ENCODE measurements around the gene SIGLEC15.

The SIGLEC15 gene

GRCh38 chr18:45851161-45851925 lies 25.9 kb downstream of the SIGLEC15 start:
- Histone ChIP-seq H3K36me3 (peaks cover 24% of the 10 kb centered on the region), H3K27ac (no peak overlapping the region), H3K27me3 (ENCODE audit: insufficient read depth, low read depth, severe bottlenecking) (no peaks in the 10 kb centered on the region), H3K9me3 (ENCODE audit: severe bottlenecking) (peaks cover 3% of the 10 kb centered on the region), H3K4me3 (ENCODE audit: low read depth, low read length) (no peak overlapping the region)
- no peak for TF ChIP-seq CTCF (IDR thresholded peaks at IDR 0.05; ENCODE audit: low read depth, low read length)
- no peak for DNase-seq

- Histone ChIP-seq H3K27ac (no peak overlapping the region), H3K4me3 (ENCODE audit: low read depth, low read length) (no peak overlapping the region), H3K27me3 (ENCODE audit: insufficient read depth, low read depth, severe bottlenecking) (no peaks in the 10 kb centered on the region), H3K9me3 (ENCODE audit: severe bottlenecking) (peaks cover 3% of the 10 kb centered on the region), H3K36me3 (peaks cover 32% of the 10 kb centered on the region)
- no peak for DNase-seq
- no peak for TF ChIP-seq CTCF (IDR thresholded peaks at IDR 0.05; ENCODE audit: low read depth, low read length)
Measured at GRCh38 chr18:45852631-45853030, 27.2 kb downstream of the SIGLEC15 start.

GRCh38 chr18:45854036-45854586 lies 28.6 kb downstream of the SIGLEC15 start:
- no peak overlapping the region for H3K27ac ChIP-seq
- DNase-seq, result peak; percentile 62
- H3K4me3 ChIP-seq (ENCODE audit: low read depth, low read length), result no peak overlapping the region
- H3K36me3 ChIP-seq, result peaks cover 45% of the 10 kb centered on the region
- no peaks in the 10 kb centered on the region for H3K27me3 ChIP-seq (ENCODE audit: insufficient read depth, low read depth, severe bottlenecking)
- H3K9me3 ChIP-seq (ENCODE audit: severe bottlenecking), result no peaks in the 10 kb centered on the region
- no peak for TF ChIP-seq CTCF (IDR thresholded peaks at IDR 0.05; ENCODE audit: low read depth, low read length)

GRCh38 chr18:45856531-45856930 lies 31.1 kb downstream of the SIGLEC15 start:
- DNase-seq, result no peak
- no peak overlapping the region for H3K4me3 ChIP-seq (ENCODE audit: low read depth, low read length)
- no peak overlapping the region for H3K27ac ChIP-seq
- TF ChIP-seq CTCF (IDR thresholded peaks at IDR 0.05; ENCODE audit: low read depth, low read length), result no peak
- peaks cover 53% of the 10 kb centered on the region for H3K36me3 ChIP-seq
- H3K27me3 ChIP-seq (ENCODE audit: insufficient read depth, low read depth, severe bottlenecking), result no peaks in the 10 kb centered on the region
- H3K9me3 ChIP-seq (ENCODE audit: severe bottlenecking), result no peaks in the 10 kb centered on the region

- Histone ChIP-seq H3K9me3 (ENCODE audit: severe bottlenecking) (no peaks in the 10 kb centered on the region), H3K27me3 (ENCODE audit: insufficient read depth, low read depth, severe bottlenecking) (no peaks in the 10 kb centered on the region), H3K27ac (no peak overlapping the region), H3K4me3 (ENCODE audit: low read depth, low read length) (no peak overlapping the region), H3K36me3 (peaks cover 70% of the 10 kb centered on the region)
- TF ChIP-seq CTCF (IDR thresholded peaks at IDR 0.05; ENCODE audit: low read depth, low read length), result no peak
- DNase-seq, result no peak
Measured at GRCh38 chr18:45859334-45859733, 33.9 kb downstream of the SIGLEC15 start.
